ENCODE data around the gene IMMP2L.
"Not testable (repeated sequence)": the region's sequence is repeated elsewhere in the genome, so short reads cannot be mapped to it uniquely, and the experiment has no call there.

The IMMP2L gene

GRCh38 chr7:111262293-111263116 lies 299.8 kb downstream of the IMMP2L start:
- no peak for TF ChIP-seq ZNF274 (IDR thresholded peaks at IDR 0.05; ENCODE audit: low read depth, low read length)
- H3K4me3 ChIP-seq (ENCODE audit: low read length): no peak overlapping the region

DNA sequence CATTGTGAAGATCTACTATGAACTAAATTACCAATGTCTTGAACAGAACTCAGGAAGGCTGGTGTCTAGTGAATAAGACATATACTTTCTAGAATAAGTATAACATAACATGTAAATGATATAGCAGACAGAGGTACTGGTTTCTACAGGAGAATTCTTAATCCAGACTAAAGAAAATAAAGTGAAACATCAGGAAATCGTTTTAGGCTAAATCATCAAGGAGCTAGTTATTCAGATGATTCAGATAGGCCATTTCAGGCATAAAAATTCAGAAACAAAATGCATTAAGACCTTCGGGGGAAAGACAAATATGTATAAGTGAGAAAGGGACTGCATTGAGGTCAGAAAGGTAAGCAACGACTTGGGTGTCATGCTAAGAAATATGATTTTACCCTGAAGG lies 300.8 kb downstream of the IMMP2L start:
- no peak for TF ChIP-seq ZNF274 (IDR thresholded peaks at IDR 0.05; ENCODE audit: low read depth, low read length)
- H3K4me3 ChIP-seq (ENCODE audit: low read length): no peak overlapping the region

GRCh38 chr7:111259991-111260390 lies 302.3 kb downstream of the IMMP2L start:
- TF ChIP-seq ZNF274 (IDR thresholded peaks at IDR 0.05; ENCODE audit: low read depth, low read length): no peak

DNA sequence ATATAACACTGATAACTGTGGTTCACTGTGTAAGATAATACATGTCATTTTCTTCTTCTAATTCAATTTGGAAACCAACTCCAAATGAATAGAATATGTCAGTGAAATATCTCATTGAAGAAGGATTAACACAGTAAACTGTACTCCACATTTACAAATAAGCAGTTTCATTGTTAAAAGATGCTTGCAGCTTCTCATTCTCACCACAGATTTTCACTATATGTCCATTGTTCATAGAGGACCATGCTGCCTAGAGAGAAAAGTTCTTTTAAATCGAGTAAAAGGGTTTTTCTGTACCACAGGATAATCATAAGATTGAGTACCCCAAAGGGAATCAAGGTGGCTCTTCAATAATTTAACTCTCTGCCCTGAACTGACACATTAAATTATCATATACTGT lies 305.9 kb downstream of the IMMP2L start:
- H3K4me3 ChIP-seq (ENCODE audit: low read length): no peak overlapping the region
- TF ChIP-seq ZNF274 (IDR thresholded peaks at IDR 0.05; ENCODE audit: low read depth, low read length): no peak

More at GRCh38 chr7:111259991-111260390, 302.3 kb downstream of the IMMP2L start:
- H3K4me3 ChIP-seq (ENCODE audit: low read length): no peak overlapping the region

- no peak for TF ChIP-seq ZNF274 (IDR thresholded peaks at IDR 0.05; ENCODE audit: low read depth, low read length)
- no peak overlapping the region for H3K4me3 ChIP-seq (ENCODE audit: low read length)
These were observed 306.7 kb downstream of the IMMP2L start for GRCh38 chr7:111255576-111255975.

GRCh38 chr7:111251365-111251764 lies 310.9 kb downstream of the IMMP2L start:
- H3K4me3 ChIP-seq (ENCODE audit: low read length): not testable (repeated sequence)

DNA sequence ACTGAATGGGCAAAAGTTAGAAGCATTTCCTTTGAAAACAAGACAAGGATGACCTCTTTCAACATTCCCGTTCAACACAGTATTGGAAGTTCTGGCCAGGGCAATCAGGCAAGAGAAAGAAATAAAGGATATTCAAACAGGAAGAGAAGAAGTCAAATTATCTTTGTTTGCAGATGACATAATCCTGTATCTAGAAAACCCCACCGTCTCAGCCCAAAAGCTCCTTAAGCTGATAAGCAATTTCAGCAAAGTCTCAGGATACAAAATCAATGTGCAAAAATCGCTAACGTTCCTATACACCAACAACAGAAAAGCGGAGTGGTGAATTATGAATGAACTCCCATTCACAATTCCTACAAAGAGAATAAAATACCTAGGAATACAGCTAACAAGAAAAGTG lies 312.5 kb downstream of the IMMP2L start:
- H3K4me3 ChIP-seq (ENCODE audit: low read length): not testable (repeated sequence)

DNA sequence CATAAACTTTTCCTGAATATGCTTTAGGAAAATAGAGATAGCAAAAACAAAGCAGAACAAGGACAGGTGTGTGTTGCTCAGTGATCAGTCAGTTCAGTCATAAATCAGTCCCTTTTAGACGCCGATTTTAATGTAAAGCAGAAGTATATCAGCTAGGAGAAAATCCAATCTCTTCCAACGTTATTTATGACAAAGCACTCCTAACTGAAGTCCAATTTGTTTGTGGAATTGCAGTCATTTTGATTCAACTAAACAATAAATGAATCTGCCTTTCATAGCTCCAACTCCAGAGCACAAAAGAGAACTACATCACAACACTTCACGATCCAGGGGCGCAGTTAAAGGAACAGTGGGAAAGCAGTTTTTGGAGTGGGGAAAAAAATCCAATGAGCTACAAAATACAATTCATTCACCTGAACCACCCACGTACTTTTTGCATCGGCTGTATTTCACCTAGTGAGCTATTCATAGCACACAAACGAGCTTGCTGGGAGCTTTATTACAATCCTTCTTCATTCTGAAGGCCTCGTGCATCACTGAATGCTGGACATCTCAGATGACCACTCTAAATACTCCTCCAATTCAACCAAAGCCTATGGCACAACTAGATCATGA lies 320.0 kb downstream of the IMMP2L start:
- TF ChIP-seq ZNF274 (IDR thresholded peaks at IDR 0.05; ENCODE audit: low read depth, low read length): no peak
- H3K4me3 ChIP-seq (ENCODE audit: low read length): no peak overlapping the region

GRCh38 chr7:111240371-111240770 lies 321.9 kb downstream of the IMMP2L start:
- no peak for TF ChIP-seq ZNF274 (IDR thresholded peaks at IDR 0.05; ENCODE audit: low read depth, low read length)
- H3K4me3 ChIP-seq (ENCODE audit: low read length): no peak overlapping the region

GRCh38 chr7:111239437-111239836 lies 322.9 kb downstream of the IMMP2L start:
- TF ChIP-seq ZNF274 (IDR thresholded peaks at IDR 0.05; ENCODE audit: low read depth, low read length): no peak
- H3K4me3 ChIP-seq (ENCODE audit: low read length): no peak overlapping the region

DNA sequence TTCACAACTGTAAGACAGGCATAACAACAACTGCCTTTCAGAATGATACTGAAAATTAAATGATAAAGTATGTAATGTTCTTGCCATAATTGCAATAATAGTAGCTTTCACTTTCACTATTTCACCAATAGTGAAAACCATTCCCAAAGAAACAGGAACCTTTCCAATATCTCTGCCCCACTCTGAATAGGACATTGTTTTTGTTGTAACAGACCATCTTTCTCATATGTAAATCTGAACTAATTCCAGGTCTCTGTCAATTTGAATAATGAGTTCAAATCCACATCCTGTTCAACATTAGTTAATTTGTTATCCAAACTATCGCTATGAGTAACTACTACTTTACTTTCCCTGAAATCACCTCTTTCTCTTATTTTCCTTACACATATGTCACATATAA lies 323.4 kb downstream of the IMMP2L start:
- H3K4me3 ChIP-seq (ENCODE audit: low read length): no peak overlapping the region
- no peak for TF ChIP-seq ZNF274 (IDR thresholded peaks at IDR 0.05; ENCODE audit: low read depth, low read length)

- H3K4me3 ChIP-seq (ENCODE audit: low read length): no peak overlapping the region
- TF ChIP-seq ZNF274 (IDR thresholded peaks at IDR 0.05; ENCODE audit: low read depth, low read length): no peak
These were observed 326.6 kb downstream of the IMMP2L start for GRCh38 chr7:111235709-111236108.

DNA sequence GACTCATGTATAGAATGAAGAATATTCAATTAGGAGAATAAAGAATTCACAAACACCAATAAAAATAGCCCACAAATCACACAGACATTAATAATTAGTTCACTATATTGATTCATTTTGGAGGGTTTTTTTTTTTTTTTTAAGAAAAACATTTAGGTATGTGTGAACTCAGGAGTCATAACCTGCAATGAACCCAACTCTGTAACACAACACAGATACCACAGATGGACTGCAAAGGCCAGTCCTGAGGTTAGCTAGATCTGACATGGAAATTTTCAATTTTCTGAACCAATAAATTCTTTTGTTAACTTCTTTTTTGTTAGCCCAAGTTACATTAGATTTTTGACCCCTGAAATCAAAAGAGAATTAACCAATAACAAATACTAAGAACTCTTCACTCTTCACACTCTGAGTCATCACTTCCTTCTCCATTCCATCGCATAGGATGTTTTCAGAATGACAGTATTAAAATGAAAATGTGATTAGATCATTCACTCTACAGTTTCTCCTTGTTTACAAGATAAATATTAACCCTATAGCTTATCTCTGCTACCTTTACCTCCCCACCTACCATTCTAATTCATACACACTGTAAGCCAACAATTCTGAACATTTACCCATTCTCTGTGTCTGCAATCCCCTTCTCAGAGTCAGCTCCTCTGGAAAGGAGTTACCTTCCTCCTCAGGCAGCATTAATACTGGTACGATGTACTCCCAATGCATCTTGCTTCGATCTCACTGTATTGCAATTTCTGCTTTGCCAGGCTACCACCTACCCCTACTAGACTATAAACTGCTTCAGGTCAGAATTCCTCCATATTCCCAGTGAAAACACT lies 329.8 kb downstream of the IMMP2L start:
- no peak overlapping the region for H3K4me3 ChIP-seq (ENCODE audit: low read length)
- TF ChIP-seq ZNF274 (IDR thresholded peaks at IDR 0.05; ENCODE audit: low read depth, low read length): no peak

DNA sequence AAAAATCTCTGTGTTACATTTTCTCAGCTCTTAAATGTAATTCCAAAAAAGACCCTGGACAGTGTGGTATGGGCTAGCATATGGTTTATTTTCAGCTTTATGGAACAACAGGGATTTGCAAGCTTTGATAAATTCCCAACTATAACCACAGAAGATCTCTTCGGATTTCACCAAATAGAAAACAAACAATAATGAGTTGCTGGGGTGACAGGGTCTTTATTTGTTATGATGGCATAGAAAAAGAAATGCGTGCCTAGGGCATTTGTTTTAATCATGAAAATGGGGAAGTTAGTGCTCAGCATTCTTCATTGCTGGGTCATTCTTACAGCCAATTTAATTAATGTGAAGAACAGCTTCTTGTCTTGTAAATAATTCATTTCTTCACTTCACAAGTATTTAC lies 332.4 kb downstream of the IMMP2L start:
- H3K4me3 ChIP-seq (ENCODE audit: low read length): no peak overlapping the region
- TF ChIP-seq ZNF274 (IDR thresholded peaks at IDR 0.05; ENCODE audit: low read depth, low read length): no peak

All from GM08714 (cell line).